Ishikawa (cell line): ENCODE results near the gene DMAC1.

Experiments used
- CEBPB ChIP-seq: IDR thresholded peaks from 2 replicates; pipeline ENCODE4 v1.6.1; 2012
- CREB1 ChIP-seq: IDR thresholded peaks from 2 replicates; pipeline ENCODE4 v1.6.1; 2012; ENCODE audit warnings: low read depth
- EGR1 ChIP-seq: IDR thresholded peaks from 2 replicates; pipeline ENCODE4 v1.6.1; 2012
- EP300 ChIP-seq: IDR thresholded peaks from 2 replicates; pipeline ENCODE4 v1.6.1; 2012; ENCODE audit warnings: borderline replicate concordance
- FOXM1 ChIP-seq: IDR thresholded peaks from 2 replicates; pipeline ENCODE4 v1.6.1; 2012; ENCODE audit warnings: low read depth, borderline replicate concordance
- NFIC ChIP-seq: IDR thresholded peaks from 2 replicates; pipeline ENCODE4 v1.6.1; 2012
- RAD21 ChIP-seq: IDR thresholded peaks from 2 replicates; pipeline ENCODE4 v1.6.1; 2012; ENCODE audit warnings: low read depth
- TAF1 ChIP-seq: IDR thresholded peaks from 2 replicates; pipeline ENCODE4 v1.6.1; 2012; ENCODE audit warnings: low read depth, mild to moderate bottlenecking
- TCF12 ChIP-seq: IDR thresholded peaks from 2 replicates; pipeline ENCODE4 v1.6.1; 2012; ENCODE audit warnings: low read depth
- TEAD4 ChIP-seq: IDR thresholded peaks from 2 replicates; pipeline ENCODE4 v1.6.1; 2012
- YY1 ChIP-seq: IDR thresholded peaks from 2 replicates; pipeline ENCODE4 v1.6.1; 2012; ENCODE audit warnings: low read depth
- ZBTB7A ChIP-seq: IDR thresholded peaks from 2 replicates; pipeline ENCODE4 v1.6.1; 2012; ENCODE audit warnings: low read depth
- TF ChIP-seq, protein P1 (sequence below): IDR thresholded peaks from 2 replicates; pipeline ENCODE4 v1.6.1; 2012; ENCODE audit warnings: low read depth, mild to moderate bottlenecking
- TF ChIP-seq, protein P2 (sequence below): IDR thresholded peaks from 2 replicates; pipeline ENCODE4 v1.6.1; 2012
- TF ChIP-seq, protein P3 (sequence below): IDR thresholded peaks from 2 replicates; pipeline ENCODE4 v1.6.1; 2012

DMAC1 gene

GRCh38 chr9:7777771-7778170, 21.8 kb downstream of the DMAC1 start:
- TF ChIP-seq FOXM1 (no peak), TEAD4 (no peak), TCF12 (no peak), CREB1 (no peak), TAF1 (no peak), EP300 (no peak), ZBTB7A (no peak), CEBPB (no peak), NFIC (no peak), RAD21 (no peak), YY1 (no peak), EGR1 (no peak)
- TF ChIP-seq, protein P1, sequence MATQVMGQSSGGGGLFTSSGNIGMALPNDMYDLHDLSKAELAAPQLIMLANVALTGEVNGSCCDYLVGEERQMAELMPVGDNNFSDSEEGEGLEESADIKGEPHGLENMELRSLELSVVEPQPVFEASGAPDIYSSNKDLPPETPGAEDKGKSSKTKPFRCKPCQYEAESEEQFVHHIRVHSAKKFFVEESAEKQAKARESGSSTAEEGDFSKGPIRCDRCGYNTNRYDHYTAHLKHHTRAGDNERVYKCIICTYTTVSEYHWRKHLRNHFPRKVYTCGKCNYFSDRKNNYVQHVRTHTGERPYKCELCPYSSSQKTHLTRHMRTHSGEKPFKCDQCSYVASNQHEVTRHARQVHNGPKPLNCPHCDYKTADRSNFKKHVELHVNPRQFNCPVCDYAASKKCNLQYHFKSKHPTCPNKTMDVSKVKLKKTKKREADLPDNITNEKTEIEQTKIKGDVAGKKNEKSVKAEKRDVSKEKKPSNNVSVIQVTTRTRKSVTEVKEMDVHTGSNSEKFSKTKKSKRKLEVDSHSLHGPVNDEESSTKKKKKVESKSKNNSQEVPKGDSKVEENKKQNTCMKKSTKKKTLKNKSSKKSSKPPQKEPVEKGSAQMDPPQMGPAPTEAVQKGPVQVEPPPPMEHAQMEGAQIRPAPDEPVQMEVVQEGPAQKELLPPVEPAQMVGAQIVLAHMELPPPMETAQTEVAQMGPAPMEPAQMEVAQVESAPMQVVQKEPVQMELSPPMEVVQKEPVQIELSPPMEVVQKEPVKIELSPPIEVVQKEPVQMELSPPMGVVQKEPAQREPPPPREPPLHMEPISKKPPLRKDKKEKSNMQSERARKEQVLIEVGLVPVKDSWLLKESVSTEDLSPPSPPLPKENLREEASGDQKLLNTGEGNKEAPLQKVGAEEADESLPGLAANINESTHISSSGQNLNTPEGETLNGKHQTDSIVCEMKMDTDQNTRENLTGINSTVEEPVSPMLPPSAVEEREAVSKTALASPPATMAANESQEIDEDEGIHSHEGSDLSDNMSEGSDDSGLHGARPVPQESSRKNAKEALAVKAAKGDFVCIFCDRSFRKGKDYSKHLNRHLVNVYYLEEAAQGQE = no peak
- TF ChIP-seq, protein P2, sequence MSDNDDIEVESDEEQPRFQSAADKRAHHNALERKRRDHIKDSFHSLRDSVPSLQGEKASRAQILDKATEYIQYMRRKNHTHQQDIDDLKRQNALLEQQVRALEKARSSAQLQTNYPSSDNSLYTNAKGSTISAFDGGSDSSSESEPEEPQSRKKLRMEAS = no peak
- TF ChIP-seq, protein P3, sequence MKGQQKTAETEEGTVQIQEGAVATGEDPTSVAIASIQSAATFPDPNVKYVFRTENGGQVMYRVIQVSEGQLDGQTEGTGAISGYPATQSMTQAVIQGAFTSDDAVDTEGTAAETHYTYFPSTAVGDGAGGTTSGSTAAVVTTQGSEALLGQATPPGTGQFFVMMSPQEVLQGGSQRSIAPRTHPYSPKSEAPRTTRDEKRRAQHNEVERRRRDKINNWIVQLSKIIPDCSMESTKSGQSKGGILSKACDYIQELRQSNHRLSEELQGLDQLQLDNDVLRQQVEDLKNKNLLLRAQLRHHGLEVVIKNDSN = no peak

DNA sequence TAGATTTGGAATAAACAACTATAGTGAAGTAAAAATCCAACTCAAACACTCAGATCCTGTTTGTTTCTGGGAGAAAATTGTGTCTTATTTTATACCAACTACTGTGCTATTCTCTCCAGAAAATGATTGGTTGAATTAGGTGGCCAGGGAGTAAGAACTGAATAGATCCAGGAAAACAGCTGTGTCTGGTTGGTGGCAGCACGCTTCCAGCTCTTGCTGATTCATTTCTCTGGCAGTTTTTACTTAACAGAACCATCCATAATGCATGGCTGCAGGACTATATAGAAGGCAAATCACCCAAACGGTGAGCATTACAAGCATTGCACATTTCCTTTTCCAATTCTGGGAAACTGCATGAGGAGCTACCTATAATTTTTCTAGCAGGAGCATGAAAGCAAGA, 29.5 kb downstream of the DMAC1 start:
- TF ChIP-seq EP300 (no peak), TEAD4 (no peak), CEBPB (no peak), TCF12 (no peak), RAD21 (no peak), YY1 (no peak), NFIC (no peak), CREB1 (no peak), TAF1 (no peak), ZBTB7A (no peak), EGR1 (no peak), FOXM1 (no peak)
- TF ChIP-seq, protein P1 = no peak
- TF ChIP-seq, protein P2 = no peak
- TF ChIP-seq, protein P3 = no peak

- TF ChIP-seq FOXM1 = no peak
Measured at GRCh38 chr9:7762600-7762999, 37.0 kb downstream of the DMAC1 start.

DNA sequence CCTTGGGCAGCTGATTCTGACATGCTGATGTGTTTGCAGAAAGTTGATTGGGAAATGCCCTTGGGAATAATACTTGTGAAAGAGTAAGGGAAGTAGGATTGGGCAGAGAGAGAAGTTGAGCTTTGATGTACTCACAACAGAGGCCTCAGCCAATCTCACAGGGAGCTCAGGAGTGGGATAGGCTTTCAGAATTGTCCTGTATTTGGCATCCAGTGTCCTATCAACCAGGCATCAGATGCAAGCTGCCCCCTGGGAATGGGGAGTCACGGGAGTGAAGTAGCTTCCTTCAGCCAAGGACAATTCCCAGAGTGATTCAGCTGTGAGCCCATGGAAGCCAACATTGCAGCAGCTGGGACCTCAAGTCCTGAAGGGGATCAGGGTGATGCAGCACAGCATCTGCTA, 39.6 kb downstream of the DMAC1 start:
- TF ChIP-seq EP300 = no peak
- TF ChIP-seq TCF12 = no peak
- no peak for TF ChIP-seq RAD21
- TF ChIP-seq EGR1 = no peak
- TF ChIP-seq, protein P3 = no peak
- TF ChIP-seq, protein P2 = no peak
- no peak for TF ChIP-seq NFIC
- TF ChIP-seq FOXM1 = no peak
- no peak for TF ChIP-seq TEAD4
- TF ChIP-seq CREB1 = no peak
- TF ChIP-seq CEBPB = no peak
- no peak for TF ChIP-seq YY1
- no peak for TF ChIP-seq TAF1
- TF ChIP-seq ZBTB7A = no peak
- TF ChIP-seq, protein P1 = no peak
